Measurements from ENCODE around the gene MEAF6. TPM values are rescaled to one million over a fixed set of nuclear protein-coding genes. Genes with fewer than 3 reads are reported as not detected.

Gene MEAF6
- total and polyA plus RNA-seq, 5 donors, result 32.7 to 40.1 (median 39.0) TPM

- WGBS, result 76% methylated on average over 5 of the region's 5 CpGs
- ATAC-seq (no peak), DNase-seq (no peak)
- H3K9me3 ChIP-seq (ENCODE audit: control insufficient read depth, low read length), result no peaks in the 10 kb centered on the region
- no peaks in the 10 kb centered on the region for H3K27me3 ChIP-seq (ENCODE audit: control insufficient read depth, insufficient read depth)
- no peak overlapping the region for H3K27ac ChIP-seq (ENCODE audit: low read length)
- peaks cover 1% of the 10 kb centered on the region for H3K4me1 ChIP-seq (ENCODE audit: control insufficient read depth, insufficient read depth, low read length)
- intact Hi-C loops (cut with DNase I), result no loop called here
- no peak overlapping the region for H3K4me3 ChIP-seq (ENCODE audit: low read length)
Observed at GRCh38 chr1:37501661-37502060, 12.9 kb downstream of the MEAF6 start.

- no peak overlapping the region for H3K4me3 ChIP-seq (ENCODE audit: low read length)
- ATAC-seq, result peak; percentile 90 to 91
- H3K4me1 ChIP-seq (ENCODE audit: control insufficient read depth, insufficient read depth, low read length), result peaks cover 1% of the 10 kb centered on the region
- H3K27ac ChIP-seq (ENCODE audit: low read length), result no peak overlapping the region
- H3K9me3 ChIP-seq (ENCODE audit: control insufficient read depth, low read length), result no peaks in the 10 kb centered on the region
- peak in 1 of 3 donors; percentile 57 for DNase-seq
- 58% methylated on average over 4 of the region's 4 CpGs for WGBS
- no peaks in the 10 kb centered on the region for H3K27me3 ChIP-seq (ENCODE audit: control insufficient read depth, insufficient read depth)
- intact Hi-C loops (cut with DNase I), result no loop called here
Observed at GRCh38 chr1:37498872-37499617, 15.5 kb downstream of the MEAF6 start.

GRCh38 chr1:37497832-37498231, 16.7 kb downstream of the MEAF6 start:
- H3K27ac ChIP-seq (ENCODE audit: low read length), result no peak overlapping the region
- no peak overlapping the region for H3K4me3 ChIP-seq (ENCODE audit: low read length)
- ATAC-seq (no peak), DNase-seq (no peak)
- no peaks in the 10 kb centered on the region for H3K27me3 ChIP-seq (ENCODE audit: control insufficient read depth, insufficient read depth)
- intact Hi-C loops (cut with DNase I), result no loop called here
- H3K4me1 ChIP-seq (ENCODE audit: control insufficient read depth, insufficient read depth, low read length), result peaks cover 1% of the 10 kb centered on the region
- WGBS, result 93% methylated on average over 2 of the region's 2 CpGs
- H3K9me3 ChIP-seq (ENCODE audit: control insufficient read depth, low read length), result no peaks in the 10 kb centered on the region

- DNase-seq, result no peak
- ATAC-seq, result no peak
- H3K27me3 ChIP-seq (ENCODE audit: control insufficient read depth, insufficient read depth), result no peaks in the 10 kb centered on the region
- H3K27ac ChIP-seq (ENCODE audit: low read length), result no peak overlapping the region
- H3K4me3 ChIP-seq (ENCODE audit: low read length), result no peak overlapping the region
- intact Hi-C loops (cut with DNase I), result no loop called here
- no peaks in the 10 kb centered on the region for H3K9me3 ChIP-seq (ENCODE audit: control insufficient read depth, low read length)
- 84% methylated on average over 1 of the region's 1 CpG for WGBS
- peaks cover 1% of the 10 kb centered on the region for H3K4me1 ChIP-seq (ENCODE audit: control insufficient read depth, insufficient read depth, low read length)
Observed at GRCh38 chr1:37495875-37496274, 18.7 kb downstream of the MEAF6 start.

DNA sequence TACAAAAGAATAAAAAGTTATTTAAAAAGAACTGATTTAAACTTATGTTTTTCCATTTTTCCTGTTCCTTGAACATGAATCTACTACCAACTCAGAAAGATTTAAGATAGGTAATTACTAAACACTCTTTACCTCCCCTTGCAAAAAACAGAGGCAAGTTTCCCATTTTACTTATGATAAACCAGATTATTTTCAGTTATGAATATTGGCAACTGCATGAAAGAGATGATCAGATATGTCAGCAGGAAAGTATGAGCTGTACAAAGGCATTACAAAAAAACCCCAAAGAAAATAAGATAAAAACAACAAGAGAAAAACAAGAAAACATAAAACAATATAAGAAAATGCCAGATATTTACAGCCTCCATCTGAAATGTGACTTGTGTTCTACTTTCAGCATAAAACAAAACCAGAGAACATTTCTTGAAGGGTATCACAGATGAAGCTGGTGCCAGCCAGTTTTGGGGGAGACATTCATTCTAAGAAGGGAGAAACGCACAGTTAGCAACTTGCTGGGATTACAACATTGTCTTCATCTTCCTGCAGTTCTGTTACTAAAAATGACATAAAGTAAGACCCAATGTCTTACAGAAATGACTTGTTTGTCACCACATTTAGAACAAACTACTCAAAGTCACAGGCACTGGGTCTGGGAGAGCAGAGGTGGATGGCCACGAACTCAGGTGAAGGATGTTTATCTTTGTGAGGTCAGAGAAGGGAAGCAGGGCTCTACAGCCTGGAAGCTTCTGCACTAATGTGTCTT, 21.0 kb downstream of the MEAF6 start:
- Histone ChIP-seq H3K4me1 (ENCODE audit: control insufficient read depth, insufficient read depth, low read length) (no peaks in the 10 kb centered on the region), H3K27me3 (ENCODE audit: control insufficient read depth, insufficient read depth) (no peaks in the 10 kb centered on the region), H3K4me3 (ENCODE audit: low read length) (no peak overlapping the region), H3K27ac (ENCODE audit: low read length) (no peak overlapping the region), H3K9me3 (ENCODE audit: control insufficient read depth, low read length) (no peaks in the 10 kb centered on the region)
- DNase-seq, result no peak
- intact Hi-C loops (cut with DNase I), result no loop called here
- no peak for ATAC-seq
- WGBS, result 84% methylated on average over 2 of the region's 2 CpGs

- no peak overlapping the region for H3K4me3 ChIP-seq (ENCODE audit: low read length)
- H3K27me3 ChIP-seq (ENCODE audit: control insufficient read depth, insufficient read depth), result no peaks in the 10 kb centered on the region
- 86% methylated on average over 5 of the region's 5 CpGs for WGBS
- intact Hi-C loops (cut with DNase I), result loop anchor here in 3 of 4 donors (1.0 to 5.0 kb wide), 2 partner anchors 32 to 35 kb away; no protein-coding TSS in a partner anchor
- ATAC-seq, result no peak
- DNase-seq, result no peak
- no peak overlapping the region for H3K27ac ChIP-seq (ENCODE audit: low read length)
- H3K9me3 ChIP-seq (ENCODE audit: control insufficient read depth, low read length), result no peaks in the 10 kb centered on the region
- H3K4me1 ChIP-seq (ENCODE audit: control insufficient read depth, insufficient read depth, low read length), result peaks cover 10% of the 10 kb centered on the region
Observed at GRCh38 chr1:37487619-37487984, 27.0 kb downstream of the MEAF6 start.

DNA sequence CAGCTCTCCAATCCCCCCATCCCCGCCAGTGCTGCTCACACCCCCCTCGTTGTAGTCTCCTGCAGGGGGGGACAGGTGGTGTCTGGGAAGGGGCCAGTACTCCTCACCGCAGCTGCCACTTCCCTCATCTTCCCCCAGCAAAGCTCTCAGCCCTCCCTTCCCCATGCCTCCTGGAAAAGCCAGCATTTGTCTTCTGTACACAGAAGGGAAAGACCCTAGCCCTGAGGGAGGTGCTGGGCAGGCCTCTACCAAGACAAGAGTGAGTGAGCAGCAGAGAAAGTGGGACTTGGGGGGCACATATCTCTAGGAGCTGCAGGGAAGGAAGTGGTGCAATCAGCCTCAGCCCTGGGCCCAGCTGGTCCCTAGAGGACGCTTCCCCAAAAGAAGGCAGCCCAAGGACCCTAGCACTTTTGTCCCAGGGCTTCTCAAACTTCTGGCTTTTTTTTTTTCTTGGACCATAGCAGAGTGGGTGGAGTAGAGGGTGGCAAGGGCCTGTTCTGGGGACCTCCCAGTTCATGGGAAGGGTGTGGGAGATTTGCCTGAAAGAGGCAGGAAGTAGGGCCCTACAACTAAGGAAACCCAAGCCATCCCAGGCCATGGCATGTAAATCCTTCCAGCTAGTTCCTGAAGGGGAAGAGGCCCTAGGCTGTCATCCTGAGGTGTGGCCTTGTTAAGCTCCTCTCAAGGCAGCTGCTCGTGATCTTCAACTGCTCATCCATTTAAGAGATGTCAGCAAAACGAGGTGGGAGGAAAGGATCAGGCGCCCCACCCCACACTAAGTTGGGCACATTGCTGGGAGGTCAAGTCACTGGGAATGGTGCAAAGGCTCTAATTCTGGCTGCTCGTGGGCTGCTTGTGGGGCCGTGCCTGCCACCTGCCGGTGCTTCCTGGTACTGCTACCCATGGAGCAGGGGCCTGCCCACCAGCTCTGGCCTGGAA, 27.6 kb downstream of the MEAF6 start:
- WGBS, result 23% methylated on average over 10 of the region's 10 CpGs
- ATAC-seq (peak; percentile 63 to 85), DNase-seq (peak; percentile 85 to 95 (median 93))
- intact Hi-C loops (cut with DNase I), result loop anchor here in 3 of 4 donors (1.0 to 5.0 kb wide), 2 partner anchors 32 to 35 kb away; no protein-coding TSS in a partner anchor
- peaks cover 10% of the 10 kb centered on the region for H3K4me1 ChIP-seq (ENCODE audit: control insufficient read depth, insufficient read depth, low read length)
- H3K9me3 ChIP-seq (ENCODE audit: control insufficient read depth, low read length), result no peaks in the 10 kb centered on the region
- no peaks in the 10 kb centered on the region for H3K27me3 ChIP-seq (ENCODE audit: control insufficient read depth, insufficient read depth)
- H3K27ac ChIP-seq (ENCODE audit: low read length), result peak overlapping the region; percentile 73
- H3K4me3 ChIP-seq (ENCODE audit: low read length), result no peak overlapping the region

GRCh38 chr1:37485902-37486679, 28.5 kb downstream of the MEAF6 start:
- DNase-seq, result peak in 2 of 3 donors; percentile 45 to 61
- no peak overlapping the region for H3K4me3 ChIP-seq (ENCODE audit: low read length)
- no peaks in the 10 kb centered on the region for H3K27me3 ChIP-seq (ENCODE audit: control insufficient read depth, insufficient read depth)
- peak; percentile 10 to 12 for ATAC-seq
- WGBS, result 45% methylated on average over 6 of the region's 6 CpGs
- H3K9me3 ChIP-seq (ENCODE audit: control insufficient read depth, low read length), result no peaks in the 10 kb centered on the region
- H3K27ac ChIP-seq (ENCODE audit: low read length), result peak overlapping the region; percentile 73
- H3K4me1 ChIP-seq (ENCODE audit: control insufficient read depth, insufficient read depth, low read length), result peaks cover 10% of the 10 kb centered on the region
- intact Hi-C loops (cut with DNase I), result loop anchor here in 2 of 4 donors (5.0 kb wide), 1 partner anchor 34 kb away; no protein-coding TSS in a partner anchor

DNA sequence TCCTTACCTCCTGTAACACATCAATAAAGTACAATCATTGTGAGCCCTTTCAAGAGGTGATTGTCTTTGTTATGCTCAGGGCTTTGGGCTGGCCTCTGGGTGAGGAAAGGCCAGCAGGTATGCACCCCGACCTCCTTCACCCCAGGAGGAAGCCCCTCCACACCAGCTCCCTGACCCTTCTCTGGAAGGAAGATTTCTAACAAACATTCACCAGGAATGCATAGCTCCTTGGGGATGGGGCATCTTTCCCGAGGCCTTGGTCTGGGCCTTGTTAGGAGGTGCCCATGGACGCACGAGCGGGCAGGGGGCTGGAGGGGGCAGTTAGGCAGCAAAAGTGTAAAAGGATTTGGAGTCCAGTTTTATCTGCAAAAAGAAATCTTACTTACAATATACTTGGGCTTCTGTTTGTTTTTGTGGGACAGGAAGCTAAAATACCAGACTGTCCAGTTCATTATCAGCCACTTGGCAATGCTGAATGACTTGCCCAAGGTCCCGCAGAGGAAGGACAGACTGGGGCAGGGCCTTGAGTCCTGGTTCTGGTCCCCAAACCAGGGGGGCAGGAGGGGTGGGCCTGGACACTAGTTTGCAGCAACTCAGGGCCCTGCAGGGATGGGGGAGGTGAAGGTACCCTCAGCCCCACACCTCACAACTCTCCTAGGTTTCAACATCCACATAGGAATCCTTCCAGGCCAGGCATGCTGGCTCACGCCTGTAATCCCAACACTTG, 30.1 kb downstream of the MEAF6 start:
- peak in 1 of 2 donors; percentile 12 for ATAC-seq
- Histone ChIP-seq H3K4me1 (ENCODE audit: control insufficient read depth, insufficient read depth, low read length) (peaks cover 16% of the 10 kb centered on the region), H3K4me3 (ENCODE audit: low read length) (no peak overlapping the region), H3K9me3 (ENCODE audit: control insufficient read depth, low read length) (no peaks in the 10 kb centered on the region), H3K27me3 (ENCODE audit: control insufficient read depth, insufficient read depth) (no peaks in the 10 kb centered on the region), H3K27ac (ENCODE audit: low read length) (peak overlapping the region; percentile 33)
- peak in 2 of 3 donors; percentile 36 to 71 for DNase-seq
- intact Hi-C loops (cut with DNase I), result loop anchor here in 2 of 4 donors (5.0 kb wide), 1 partner anchor 32 kb away; no protein-coding TSS in a partner anchor
- WGBS, result 67% methylated on average over 7 of the region's 7 CpGs
